Effector memory CD8-positive, alpha-beta T cell (primary cell): Measurements from ENCODE around the gene PLEKHA5.
A peak's percentile ranks its signal among the peaks of the same experiment; 100 is the strongest.
"Not testable (repeated sequence)": the region's sequence is repeated elsewhere in the genome, so short reads cannot be mapped to it uniquely, and the experiment has no call there.

ENCODE experiments used
- ATAC-seq: fragments of 150-1000 bp; cut with Tn5 transposase; replicated peaks from 2 replicates; pipeline ENCODE4 v1.10.0; 2021; ENCODE audit warnings: mild to moderate bottlenecking, moderate library complexity
- DNase-seq, 3 experiments: peaks; one replicate each; pipeline ENCODE4 v3.0.0; 2021
- H3K27ac Mint-ChIP-seq, 2 donors: one replicate each; pipeline ENCODE4 v1.8.0; 2022; ENCODE audit warnings: mild to moderate bottlenecking in 2 of 2, mixed read lengths in 2 of 2, moderate library complexity in 2 of 2
- H3K27me3 Mint-ChIP-seq, 2 donors: one replicate each; pipeline ENCODE4 v1.8.0; 2022; ENCODE audit warnings: mixed read lengths in 2 of 2
- H3K36me3 Mint-ChIP-seq: one replicate; pipeline ENCODE4 v1.8.0; 2022; ENCODE audit warnings: mild to moderate bottlenecking, moderate library complexity, mixed read lengths; ENCODE audit not compliant: insufficient read depth
- H3K4me1 Mint-ChIP-seq, 2 donors: one replicate each; pipeline ENCODE4 v1.8.0; 2022; ENCODE audit warnings: low read depth in 2 of 2, mixed read lengths in 2 of 2
- H3K4me3 Mint-ChIP-seq, 2 donors: one replicate each; pipeline ENCODE4 v1.8.0; 2022; ENCODE audit warnings: mild to moderate bottlenecking in 2 of 2, mixed read lengths in 2 of 2, moderate library complexity in 2 of 2
- H3K9me3 Mint-ChIP-seq, 2 donors: one replicate each; pipeline ENCODE4 v1.8.0; 2022; ENCODE audit warnings: mixed read lengths in 2 of 2

Gene PLEKHA5

DNA sequence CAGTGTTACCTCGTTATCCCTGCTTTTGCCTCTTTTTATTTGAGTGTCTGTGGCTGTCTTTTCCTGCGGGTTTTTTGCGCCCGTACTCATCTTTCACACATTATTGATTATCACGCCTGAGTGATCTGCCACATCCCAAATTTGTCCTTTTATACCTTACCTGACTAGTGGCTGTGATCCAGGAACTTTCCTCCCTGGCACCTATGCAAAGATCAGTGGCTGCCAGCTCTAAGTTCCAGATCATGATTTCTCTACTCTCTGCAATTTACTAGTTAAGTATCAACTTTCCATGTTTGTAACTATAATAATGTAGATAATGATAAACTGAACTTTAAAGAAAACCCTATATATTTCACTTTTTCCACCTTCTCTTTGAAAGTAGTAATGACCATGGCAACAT is 36.9 kb downstream of the PLEKHA5 start:
- Mint-ChIP-seq H3K36me3 (no peaks in the 10 kb centered on the region), H3K4me3 (no peak overlapping the region), H3K27ac (no peak overlapping the region), H3K9me3 (peaks cover 0 to 6% of the 10 kb centered on the region in 2 donors), H3K27me3 (no peaks in the 10 kb centered on the region), H3K4me1 (peaks cover 10 to 21% of the 10 kb centered on the region in 2 donors)
- ATAC-seq (no peak), DNase-seq (no peak)

DNA sequence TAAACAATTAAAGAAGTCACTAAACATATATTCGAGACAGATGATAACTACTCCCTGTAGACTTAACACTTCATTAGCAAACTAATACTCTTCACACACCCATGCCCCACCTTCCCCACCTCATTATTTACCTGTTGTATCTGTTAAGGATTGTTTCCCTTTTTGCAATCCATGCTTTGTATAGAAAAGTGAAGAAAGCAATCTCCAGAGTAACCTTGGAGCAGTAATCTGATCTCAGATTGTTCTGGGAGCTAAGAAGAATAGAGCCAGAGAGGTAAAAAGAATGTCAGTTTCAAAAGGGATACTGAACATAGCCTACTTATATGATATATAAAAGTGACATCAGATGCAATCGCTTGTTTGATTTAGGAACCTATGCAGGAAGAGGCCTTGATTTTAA is 37.4 kb downstream of the PLEKHA5 start:
- DNase-seq (no peak), ATAC-seq (no peak)
- Mint-ChIP-seq H3K27ac (no peak overlapping the region), H3K4me1 (peaks cover 10 to 21% of the 10 kb centered on the region in 2 donors), H3K27me3 (no peaks in the 10 kb centered on the region), H3K9me3 (peaks cover 0 to 6% of the 10 kb centered on the region in 2 donors), H3K36me3 (no peaks in the 10 kb centered on the region), H3K4me3 (no peak overlapping the region)

DNA sequence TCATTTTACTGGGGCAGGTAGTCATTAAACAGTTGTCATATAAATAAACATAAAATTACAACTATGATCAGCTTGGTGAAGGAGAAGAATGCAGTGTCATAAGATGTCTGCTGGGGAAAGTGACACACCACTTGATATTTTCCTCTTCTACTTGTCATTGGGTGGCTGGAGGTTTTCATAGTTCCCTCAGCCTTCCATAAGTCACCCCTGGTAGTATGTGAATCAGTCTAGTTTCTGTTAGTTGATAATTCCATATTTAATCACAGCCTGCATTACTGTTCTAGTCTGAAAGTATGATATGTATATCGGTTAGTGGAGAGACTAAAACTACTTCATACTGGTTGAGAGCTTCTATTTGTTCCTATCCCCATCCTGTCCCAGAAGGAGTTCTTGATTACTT is 38.2 kb downstream of the PLEKHA5 start:
- H3K27ac Mint-ChIP-seq, result no peak overlapping the region
- peaks cover 0 to 6% of the 10 kb centered on the region in 2 donors for H3K9me3 Mint-ChIP-seq
- DNase-seq, result no peak
- no peaks in the 10 kb centered on the region for H3K36me3 Mint-ChIP-seq
- no peak for ATAC-seq
- no peaks in the 10 kb centered on the region for H3K27me3 Mint-ChIP-seq
- peaks cover 10 to 21% of the 10 kb centered on the region in 2 donors for H3K4me1 Mint-ChIP-seq
- H3K4me3 Mint-ChIP-seq, result no peak overlapping the region

DNA sequence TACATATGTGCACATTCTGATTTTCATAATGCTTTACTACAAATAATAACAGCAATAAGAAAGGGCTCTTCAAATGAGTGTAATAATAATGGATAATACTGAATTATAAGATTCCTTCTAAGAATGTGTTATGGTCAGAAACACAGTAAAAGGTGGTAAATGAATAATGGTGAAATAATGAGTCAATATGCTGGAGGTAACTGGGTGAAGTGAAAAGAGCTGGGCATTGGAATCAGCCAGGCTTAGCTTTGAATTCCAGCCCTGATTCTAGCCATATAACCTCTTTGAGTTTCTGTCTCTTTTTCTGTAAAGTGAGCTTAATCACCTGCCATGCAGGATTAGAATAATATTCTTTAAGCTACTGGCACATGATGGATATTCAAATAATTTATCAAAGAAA is 39.1 kb downstream of the PLEKHA5 start:
- Mint-ChIP-seq H3K4me1 (peaks cover 13 to 18% of the 10 kb centered on the region in 2 donors), H3K9me3 (peaks cover 0 to 2% of the 10 kb centered on the region in 2 donors), H3K27ac (no peak overlapping the region), H3K27me3 (no peaks in the 10 kb centered on the region), H3K36me3 (no peaks in the 10 kb centered on the region), H3K4me3 (no peak overlapping the region)
- DNase-seq (no peak), ATAC-seq (no peak)

DNA sequence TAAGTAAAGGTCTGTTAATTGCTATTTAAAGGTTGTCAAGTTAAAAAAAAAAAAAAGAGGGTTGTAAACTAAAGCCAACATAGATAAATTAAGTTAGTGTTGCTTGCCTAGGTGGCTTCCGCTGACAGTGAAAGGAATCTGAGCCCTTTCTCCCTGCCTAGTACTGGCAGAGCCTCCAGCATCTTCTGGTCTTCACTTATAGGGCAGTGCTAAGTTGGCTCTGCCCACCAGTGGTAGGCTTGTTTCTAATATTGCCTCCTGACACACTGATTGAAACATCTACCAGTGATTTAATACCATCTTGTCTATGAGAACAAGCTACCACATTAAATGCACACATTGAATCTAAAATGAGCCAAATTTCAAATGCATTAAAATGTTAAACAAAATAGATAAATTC is 39.7 kb downstream of the PLEKHA5 start:
- no peaks in the 10 kb centered on the region for H3K36me3 Mint-ChIP-seq
- DNase-seq, result no peak
- H3K4me1 Mint-ChIP-seq, result peaks cover 13 to 15% of the 10 kb centered on the region in 2 donors
- H3K4me3 Mint-ChIP-seq, result no peak overlapping the region
- no peaks in the 10 kb centered on the region for H3K9me3 Mint-ChIP-seq
- H3K27ac Mint-ChIP-seq, result no peak overlapping the region
- no peak for ATAC-seq
- H3K27me3 Mint-ChIP-seq, result no peaks in the 10 kb centered on the region

DNA sequence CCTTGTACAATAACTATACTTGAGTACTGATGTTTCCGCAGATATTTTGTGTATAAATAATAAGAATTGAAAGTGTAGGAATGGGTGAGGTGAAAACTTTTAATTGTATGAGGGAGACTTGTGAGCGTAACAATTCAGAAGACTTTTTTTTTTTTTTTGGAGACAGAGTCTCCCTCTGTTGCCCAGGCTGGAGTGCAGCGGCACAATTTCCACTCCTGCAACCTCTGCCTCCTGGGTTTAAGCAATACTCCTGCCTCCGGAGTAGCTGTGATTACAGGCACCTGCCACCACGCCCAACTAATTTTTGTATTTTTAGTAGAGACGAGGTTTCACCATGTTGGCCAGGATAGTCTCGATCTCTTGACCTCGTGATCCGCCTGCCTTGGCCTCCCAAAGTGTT is 40.8 kb downstream of the PLEKHA5 start:
- not testable (repeated sequence) for H3K4me3 Mint-ChIP-seq, ATAC-seq, H3K27ac Mint-ChIP-seq, H3K27me3 Mint-ChIP-seq, DNase-seq, H3K36me3 Mint-ChIP-seq, H3K9me3 Mint-ChIP-seq, H3K4me1 Mint-ChIP-seq

DNA sequence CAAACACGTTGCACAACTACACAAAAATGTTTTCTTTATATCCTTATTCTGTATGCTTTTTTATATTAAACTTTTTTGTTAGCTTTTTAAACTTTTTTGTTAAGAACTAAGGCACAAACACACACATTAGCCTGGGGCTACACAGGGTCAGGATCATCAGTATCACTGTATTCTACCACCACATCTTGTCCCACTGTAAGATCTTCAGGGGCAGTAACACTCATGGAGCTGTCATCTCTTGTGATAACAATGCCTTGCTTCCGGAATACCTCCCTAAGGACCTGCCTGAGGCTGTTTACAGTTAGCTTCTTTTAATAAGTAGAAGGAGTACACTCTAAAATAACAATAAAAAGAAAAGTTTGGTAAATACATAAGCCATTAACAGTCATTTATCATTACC is 42.2 kb downstream of the PLEKHA5 start:
- Mint-ChIP-seq H3K4me3 (no peak overlapping the region), H3K27ac (no peak overlapping the region), H3K36me3 (no peaks in the 10 kb centered on the region), H3K27me3 (no peaks in the 10 kb centered on the region), H3K4me1 (peaks cover 6 to 9% of the 10 kb centered on the region in 2 donors), H3K9me3 (no peaks in the 10 kb centered on the region)
- no peak for ATAC-seq
- DNase-seq, result no peak

DNA sequence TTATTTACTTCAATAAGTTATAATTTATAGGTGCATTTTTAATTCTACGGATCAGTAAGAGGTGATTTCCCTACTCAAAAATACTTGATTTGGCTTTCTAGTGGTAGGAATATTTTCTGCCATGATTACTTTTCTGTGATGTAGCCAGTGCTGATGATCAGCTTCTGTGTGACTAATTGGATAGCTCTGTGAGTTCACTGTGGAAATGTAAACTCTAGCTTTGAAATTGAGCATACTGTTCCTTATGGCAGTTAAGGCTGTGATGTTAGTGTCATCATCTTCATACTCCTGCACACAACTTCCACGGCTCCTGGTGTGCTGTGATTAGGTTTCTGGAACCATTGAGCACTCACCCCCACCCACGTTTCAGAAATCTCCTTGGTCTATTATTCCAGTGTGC is 48.2 kb downstream of the PLEKHA5 start:
- H3K27ac Mint-ChIP-seq, result no peak overlapping the region
- ATAC-seq, result no peak

DNA sequence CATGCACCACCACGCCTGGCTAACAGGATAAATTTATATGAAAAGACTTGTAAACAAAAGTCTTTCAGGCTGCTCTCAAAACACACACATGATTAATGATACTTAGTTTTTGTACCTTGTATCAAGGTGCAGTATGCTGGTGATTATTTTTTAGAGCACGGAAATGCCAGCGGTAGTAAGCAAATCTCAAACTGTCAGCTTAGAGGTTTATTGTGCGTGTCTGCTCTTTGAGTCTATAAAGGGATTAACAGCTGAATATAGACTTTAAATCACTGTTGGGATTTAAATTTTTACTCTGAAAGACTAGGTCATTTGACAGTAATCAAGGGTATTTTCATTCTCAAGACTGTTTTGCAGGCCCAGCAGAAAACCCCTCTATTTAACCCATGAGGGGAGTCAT is 50.5 kb downstream of the PLEKHA5 start:
- DNase-seq (no peak), ATAC-seq (no peak)
- Mint-ChIP-seq H3K36me3 (no peaks in the 10 kb centered on the region), H3K4me1 (no peaks in the 10 kb centered on the region), H3K9me3 (no peaks in the 10 kb centered on the region), H3K27me3 (no peaks in the 10 kb centered on the region), H3K4me3 (no peak overlapping the region), H3K27ac (no peak overlapping the region)

More for the DNA sequence above, 48.2 kb downstream of the PLEKHA5 start:
- Mint-ChIP-seq H3K36me3 (no peaks in the 10 kb centered on the region), H3K4me3 (no peak overlapping the region), H3K9me3 (no peaks in the 10 kb centered on the region), H3K4me1 (peaks cover 0 to 3% of the 10 kb centered on the region in 2 donors), H3K27me3 (no peaks in the 10 kb centered on the region)
- no peak for DNase-seq

DNA sequence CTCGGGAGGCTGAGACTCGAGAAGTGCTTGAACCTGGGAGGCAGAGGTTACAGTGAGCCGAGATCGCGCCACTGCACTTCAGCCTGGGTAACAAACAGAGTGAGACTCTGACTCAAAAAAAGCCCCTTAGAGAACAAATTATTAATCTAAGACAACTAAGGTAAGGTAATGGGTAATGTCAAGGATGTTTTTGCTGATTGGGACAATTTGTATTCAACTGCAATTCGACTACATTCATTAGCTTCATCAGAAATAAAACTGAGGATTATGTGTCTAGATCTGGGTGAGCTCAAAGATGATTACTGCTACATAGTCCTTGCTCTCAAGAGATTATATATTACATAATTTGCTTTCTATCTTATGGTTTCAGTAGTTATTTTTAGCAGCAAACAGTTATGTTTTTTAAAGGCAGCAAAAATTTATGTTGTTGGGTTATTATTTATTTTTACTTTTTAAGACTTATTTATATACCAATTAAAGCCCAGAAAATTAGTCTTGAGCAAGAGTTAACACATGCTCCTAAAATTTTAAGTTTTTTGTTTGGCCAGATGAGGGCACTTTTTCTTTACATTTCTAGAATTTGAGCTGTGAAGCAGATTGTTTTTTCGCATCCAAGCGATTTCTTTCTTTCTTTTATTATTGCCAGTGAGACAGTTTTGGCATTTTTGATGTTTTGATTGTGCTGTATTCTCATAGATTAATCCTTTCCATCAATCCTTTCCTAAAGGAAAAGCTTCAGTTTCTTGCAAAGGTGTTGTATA is 52.3 kb downstream of the PLEKHA5 start:
- DNase-seq (no peak), ATAC-seq (no peak)
- Mint-ChIP-seq H3K27ac (no peak overlapping the region), H3K27me3 (no peaks in the 10 kb centered on the region), H3K36me3 (no peaks in the 10 kb centered on the region), H3K9me3 (no peaks in the 10 kb centered on the region), H3K4me1 (peaks cover 0 to 3% of the 10 kb centered on the region in 2 donors), H3K4me3 (no peak overlapping the region)

DNA sequence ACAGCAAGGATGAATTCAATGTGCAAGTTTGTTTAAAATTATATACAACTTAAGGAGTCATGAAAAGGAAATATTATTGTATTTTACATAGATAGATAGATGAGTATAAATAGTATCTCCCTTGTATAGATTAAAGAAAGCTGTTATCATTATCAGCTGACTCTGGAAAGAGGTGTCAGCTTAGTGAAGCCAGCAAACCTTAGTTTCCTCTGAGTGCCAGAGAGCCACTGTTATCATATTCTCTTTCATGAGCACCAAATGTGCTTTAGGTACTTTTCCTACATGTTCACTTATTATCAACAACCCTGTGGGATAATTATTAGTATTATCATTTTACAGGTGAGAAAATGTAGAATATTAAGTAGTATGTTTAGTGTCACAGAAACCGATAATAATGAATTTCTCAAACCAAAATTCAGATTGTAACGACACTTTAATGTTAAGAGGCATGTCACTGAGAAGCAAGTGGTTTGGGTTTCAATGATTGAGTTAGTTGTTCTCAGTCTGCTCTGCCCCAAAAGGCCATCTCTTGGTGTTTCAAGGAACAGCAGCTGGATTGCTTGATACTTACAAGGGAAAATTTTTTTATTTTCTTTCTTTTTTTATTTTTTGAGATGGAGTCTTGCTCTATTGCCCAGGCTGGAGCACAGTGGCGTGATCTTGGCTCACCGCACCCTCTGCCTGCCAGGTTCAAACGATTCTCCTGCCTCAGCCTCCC is 53.7 kb downstream of the PLEKHA5 start:
- no peaks in the 10 kb centered on the region for H3K27me3 Mint-ChIP-seq
- no peak overlapping the region for H3K27ac Mint-ChIP-seq
- DNase-seq, result no peak
- no peak overlapping the region for H3K4me3 Mint-ChIP-seq
- H3K36me3 Mint-ChIP-seq, result no peaks in the 10 kb centered on the region
- H3K4me1 Mint-ChIP-seq, result peaks cover 0 to 3% of the 10 kb centered on the region in 2 donors
- no peaks in the 10 kb centered on the region for H3K9me3 Mint-ChIP-seq
- ATAC-seq, result no peak

DNA sequence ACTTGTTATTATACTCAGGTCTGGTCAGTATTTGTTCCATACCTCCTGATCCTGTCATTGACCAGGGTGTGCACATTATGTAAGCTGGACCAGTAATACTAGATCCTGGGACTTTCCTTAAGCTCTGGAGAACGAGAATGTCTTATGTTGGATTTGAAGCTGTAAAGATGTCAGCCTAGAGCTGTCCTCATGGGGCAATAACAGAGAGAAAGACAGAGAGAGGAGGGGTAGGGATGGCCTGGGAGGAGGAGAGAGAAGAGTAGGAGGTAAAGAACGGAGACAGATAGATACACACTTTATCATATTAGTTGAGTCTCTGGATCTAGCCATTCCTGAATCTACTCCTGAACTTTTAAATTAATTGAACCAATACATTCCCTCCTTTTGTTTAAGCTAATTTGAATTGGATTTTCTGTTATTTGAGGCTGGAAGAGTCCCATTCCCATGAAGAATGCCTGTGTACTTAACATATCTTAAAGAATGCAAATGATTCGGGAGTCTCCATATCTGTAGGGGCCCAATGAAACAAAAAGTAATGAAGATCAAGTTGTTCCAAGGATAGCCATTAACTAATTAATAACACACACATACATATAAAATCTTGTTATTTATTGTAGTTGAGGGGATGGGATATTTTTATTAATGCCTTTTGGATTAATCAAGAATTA is 55.9 kb downstream of the PLEKHA5 start:
- H3K27me3 Mint-ChIP-seq, result no peaks in the 10 kb centered on the region
- peak overlapping the region in 1 of 2 donors; percentile 11 for H3K27ac Mint-ChIP-seq
- no peak for ATAC-seq
- H3K9me3 Mint-ChIP-seq, result no peaks in the 10 kb centered on the region
- H3K36me3 Mint-ChIP-seq, result no peaks in the 10 kb centered on the region
- peaks cover 0 to 3% of the 10 kb centered on the region in 2 donors for H3K4me1 Mint-ChIP-seq
- H3K4me3 Mint-ChIP-seq, result no peak overlapping the region
- DNase-seq, result no peak

DNA sequence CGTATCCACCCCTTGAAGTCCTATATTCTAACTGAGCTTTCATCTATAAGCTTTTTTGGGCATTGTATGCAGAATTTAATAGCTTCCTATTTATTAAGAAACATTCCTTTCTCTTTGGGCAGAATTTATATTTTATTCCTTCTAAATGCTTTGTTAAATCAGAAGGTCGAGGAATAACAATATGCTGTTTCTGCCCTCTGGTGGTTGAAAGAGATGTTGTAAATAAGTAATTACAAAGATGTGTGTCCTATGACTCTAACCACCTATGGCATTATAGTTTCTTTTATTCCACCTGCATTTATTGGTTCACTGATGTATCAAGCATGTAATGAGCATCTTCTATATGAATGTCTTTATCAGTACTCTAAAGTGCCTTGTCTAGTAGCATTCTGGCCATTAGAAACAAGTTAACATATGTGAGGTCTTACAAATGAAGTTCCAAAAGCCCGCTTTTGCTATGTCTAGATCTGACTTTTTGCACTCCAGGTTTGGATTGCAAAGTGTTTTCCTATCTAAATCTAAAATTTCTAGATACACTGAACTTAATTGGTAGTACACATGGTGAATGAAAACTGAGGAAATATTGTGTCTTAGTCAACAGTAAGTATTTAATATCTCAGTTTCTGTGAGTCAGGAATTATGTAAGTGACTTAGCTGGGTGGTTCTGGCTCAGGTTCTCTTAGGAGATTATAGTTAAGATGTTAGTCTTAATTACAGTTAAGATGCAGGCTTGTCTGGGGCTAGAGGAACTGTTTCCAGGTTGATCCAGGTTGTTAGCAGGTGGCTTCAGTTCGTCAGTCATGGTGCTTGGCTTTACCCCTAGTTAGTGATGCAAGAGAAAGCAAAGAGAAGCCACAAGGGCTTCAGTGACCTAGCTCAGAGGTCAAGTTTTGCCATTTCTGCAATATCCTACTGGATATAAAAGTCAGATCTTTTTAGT is 57.5 kb downstream of the PLEKHA5 start:
- Mint-ChIP-seq H3K4me3 (no peak overlapping the region), H3K27me3 (no peaks in the 10 kb centered on the region), H3K36me3 (no peaks in the 10 kb centered on the region), H3K27ac (no peak overlapping the region), H3K9me3 (no peaks in the 10 kb centered on the region), H3K4me1 (peaks cover 0 to 3% of the 10 kb centered on the region in 2 donors)
- ATAC-seq (peak; percentile 45), DNase-seq (peak in 1 of 3 experiments; percentile 2)
